Activated CD8-positive, alpha-beta memory T cell treated with anti-CD3 and anti-CD28 coated beads for 1 hour (primary cell): ENCODE results near the gene KCTD21.

Source experiments
- DNase-seq, 2 donors: peaks; one replicate each; pipeline ENCODE4 v3.0.0-alpha.2; 2020; ENCODE audit warnings: low read depth in 1 of 2; ENCODE audit errors: extremely low read depth in 1 of 2

The KCTD21 gene

GRCh38 chr11:78219493-78220217, 31.2 kb upstream of the KCTD21 start:
- no peak for DNase-seq

GRCh38 chr11:78218707-78219492, 30.5 kb upstream of the KCTD21 start:
- no peak for DNase-seq

GRCh38 chr11:78217650-78218541, 29.5 kb upstream of the KCTD21 start:
- DNase-seq, result no peak

- DNase-seq, result no peak
Measured at GRCh38 chr11:78216571-78217287, 28.3 kb upstream of the KCTD21 start.

GRCh38 chr11:78216021-78216420, 27.6 kb upstream of the KCTD21 start:
- no peak for DNase-seq

GRCh38 chr11:78214331-78215194, 26.1 kb upstream of the KCTD21 start:
- no peak for DNase-seq

GRCh38 chr11:78213526-78214330, 25.3 kb upstream of the KCTD21 start:
- no peak for DNase-seq

GRCh38 chr11:78212586-78213371, 24.4 kb upstream of the KCTD21 start:
- DNase-seq, result no peak

GRCh38 chr11:78211565-78211964, 23.1 kb upstream of the KCTD21 start:
- no peak for DNase-seq

- no peak for DNase-seq
Measured at GRCh38 chr11:78210000-78210608, 21.7 kb upstream of the KCTD21 start.

- no peak for DNase-seq
Measured at GRCh38 chr11:78209478-78209877, 21.1 kb upstream of the KCTD21 start.

GRCh38 chr11:78208257-78209165, 20.1 kb upstream of the KCTD21 start:
- no peak for DNase-seq

- no peak for DNase-seq
Measured at GRCh38 chr11:78207532-78208256, 19.3 kb upstream of the KCTD21 start.

- DNase-seq, result no peak
Measured at GRCh38 chr11:78205691-78206090, 17.3 kb upstream of the KCTD21 start.

- DNase-seq, result no peak
Measured at GRCh38 chr11:78205256-78205655, 16.8 kb upstream of the KCTD21 start.

- peak in 1 of 2 donors; percentile 38 for DNase-seq
Measured at GRCh38 chr11:78203184-78203583, 14.8 kb upstream of the KCTD21 start.
